Measurements from ENCODE around the gene WIPF1. TPM values are rescaled to one million over a fixed set of nuclear protein-coding genes. Genes with fewer than 3 reads are reported as not detected.

WIPF1 gene
- total and polyA plus RNA-seq, 7 experiments from 2014 or later: 92.3 to 514 (median 329) TPM

- H3K4me1 ChIP-seq (ENCODE audit: control insufficient read depth in 2 of 2, insufficient read depth in 2 of 2, low read length in 2 of 2): peaks cover 36 to 53% of the 10 kb centered on the region in 2 donors
- H3K27ac Mint-ChIP-seq: peak overlapping the region in 7 of 9 donors; percentile 5 to 77 (median 29)
- POLR2A ChIA-PET: interaction anchor here (0.5 to 3.1 kb wide), 3 partner anchors 9 to 30 kb away, joined by 3 to 11 read pairs (median 4); no protein-coding TSS in a partner anchor
Observed at GRCh38 chr2:174624895-174625430, 27.4 kb upstream of the WIPF1 start.

GRCh38 chr2:174623690-174624089, 26.1 kb upstream of the WIPF1 start:
- Histone ChIP-seq H3K9me3 (ENCODE audit: control insufficient read depth in 2 of 3, low read length in 3 of 3) (no peaks in the 10 kb centered on the region), H3K27me3 (ENCODE audit: control insufficient read depth in 2 of 2, insufficient read depth in 2 of 2, low read length in 2 of 2) (no peaks in the 10 kb centered on the region), H3K4me1 (ENCODE audit: control insufficient read depth in 2 of 2, insufficient read depth in 2 of 2, low read length in 2 of 2) (peaks cover 32 to 43% of the 10 kb centered on the region in 2 donors), H3K4me3 (ENCODE audit: low read length) (no peak overlapping the region), H3K36me3 (ENCODE audit: control insufficient read depth in 2 of 3, insufficient read depth in 3 of 3, low read length in 3 of 3) (peaks cover 11 to 53% (median 17%) of the 10 kb centered on the region in 3 experiments), H3K27ac (ENCODE audit: low read depth, low read length) (no peak overlapping the region)
- Mint-ChIP-seq H3K27me3 (no peaks in the 10 kb centered on the region), H3K4me3 (peak overlapping the region in 5 of 10 donors; percentile 19 to 48 (median 43)), H3K9me3 (no peaks in the 10 kb centered on the region), H3K36me3 (peaks cover 15 to 59% (median 49%) of the 10 kb centered on the region in 5 donors), H3K4me1 (peaks cover 51 to 96% (median 86%) of the 10 kb centered on the region in 7 donors), H3K27ac (peak overlapping the region; percentile 8 to 73 (median 48))
- intact Hi-C loops (cut with micrococcal nuclease): loop anchor here (1.0 kb wide), 2 partner anchors 7 to 8 kb away; no protein-coding TSS in a partner anchor
- ATAC-seq: peak; percentile 20
- ChIA-PET POLR2A (interaction anchor here (0.9 to 2.0 kb wide), 5 partner anchors 10 to 67 kb away, joined by 3 to 17 read pairs (median 4); partner anchors contain the start of gene WIPF1), CTCF (interaction anchor here (0.7 to 1.4 kb wide), 3 partner anchors 10 to 45 kb away, joined by 3 to 6 read pairs (median 3); no protein-coding TSS in a partner anchor)
- no peak for DNase-seq

More at GRCh38 chr2:174624895-174625430, 27.4 kb upstream of the WIPF1 start:
- no peaks in the 10 kb centered on the region for H3K27me3 Mint-ChIP-seq
- H3K36me3 Mint-ChIP-seq: peaks cover 15 to 64% (median 54%) of the 10 kb centered on the region in 5 donors
- Histone ChIP-seq H3K27me3 (ENCODE audit: control insufficient read depth in 2 of 2, insufficient read depth in 2 of 2, low read length in 2 of 2) (no peaks in the 10 kb centered on the region), H3K4me3 (ENCODE audit: low read length) (no peak overlapping the region), H3K27ac (ENCODE audit: low read depth, low read length) (no peak overlapping the region), H3K9me3 (ENCODE audit: control insufficient read depth in 2 of 3, low read length in 3 of 3) (no peaks in the 10 kb centered on the region), H3K36me3 (ENCODE audit: control insufficient read depth in 2 of 3, insufficient read depth in 3 of 3, low read length in 3 of 3) (peaks cover 11 to 53% (median 26%) of the 10 kb centered on the region in 3 experiments)
- no peaks in the 10 kb centered on the region for H3K9me3 Mint-ChIP-seq
- intact Hi-C loops (cut with micrococcal nuclease): loop anchor here in 1 of 2 donors (1.0 kb wide), 1 partner anchor 9 kb away; no protein-coding TSS in a partner anchor
- ATAC-seq (no peak), DNase-seq (no peak)
- H3K4me1 Mint-ChIP-seq: peaks cover 54 to 96% (median 86%) of the 10 kb centered on the region in 7 donors
- peak overlapping the region in 3 of 10 donors; percentile 14 to 32 (median 18) for H3K4me3 Mint-ChIP-seq
- CTCF ChIA-PET: no interaction called here

- Mint-ChIP-seq H3K27ac (peak overlapping the region in 7 of 9 donors; percentile 43 to 73 (median 56)), H3K4me3 (peak overlapping the region in 4 of 10 donors; percentile 9 to 43 (median 30)), H3K9me3 (no peaks in the 10 kb centered on the region), H3K27me3 (no peaks in the 10 kb centered on the region), H3K36me3 (peaks cover 10 to 56% (median 45%) of the 10 kb centered on the region in 5 donors), H3K4me1 (peaks cover 50 to 96% (median 86%) of the 10 kb centered on the region in 7 donors)
- CTCF ChIA-PET: interaction anchor here (0.7 to 1.4 kb wide), 2 partner anchors 11 to 44 kb away, joined by 3 to 6 read pairs; no protein-coding TSS in a partner anchor
- POLR2A ChIA-PET: interaction anchor here (0.9 to 2.0 kb wide), 5 partner anchors 11 to 67 kb away, joined by 3 to 17 read pairs (median 4); partner anchors contain the start of gene WIPF1
- H3K27ac ChIP-seq (ENCODE audit: low read depth, low read length): no peak overlapping the region
- H3K36me3 ChIP-seq (ENCODE audit: control insufficient read depth in 2 of 3, insufficient read depth in 3 of 3, low read length in 3 of 3): peaks cover 10 to 48% (median 12%) of the 10 kb centered on the region in 3 experiments
- no peaks in the 10 kb centered on the region for H3K9me3 ChIP-seq (ENCODE audit: control insufficient read depth in 2 of 3, low read length in 3 of 3)
- DNase-seq (no peak), ATAC-seq (no peak)
- intact Hi-C loops (cut with micrococcal nuclease): loop anchor here in 1 of 2 donors (1.0 kb wide), 1 partner anchor 8 kb away; no protein-coding TSS in a partner anchor
- no peak overlapping the region for H3K4me3 ChIP-seq (ENCODE audit: low read length)
- H3K27me3 ChIP-seq (ENCODE audit: control insufficient read depth in 2 of 2, insufficient read depth in 2 of 2, low read length in 2 of 2): no peaks in the 10 kb centered on the region
- H3K4me1 ChIP-seq (ENCODE audit: control insufficient read depth in 2 of 2, insufficient read depth in 2 of 2, low read length in 2 of 2): peaks cover 32 to 43% of the 10 kb centered on the region in 2 donors
Observed at GRCh38 chr2:174623106-174623637, 25.6 kb upstream of the WIPF1 start.

GRCh38 chr2:174621323-174621722, 23.7 kb upstream of the WIPF1 start:
- Mint-ChIP-seq H3K36me3 (peaks cover 9 to 52% (median 40%) of the 10 kb centered on the region in 5 donors), H3K27me3 (no peaks in the 10 kb centered on the region), H3K27ac (peak overlapping the region in 8 of 9 donors; percentile 23 to 61 (median 39)), H3K9me3 (no peaks in the 10 kb centered on the region), H3K4me3 (peak overlapping the region in 2 of 10 donors; percentile 9 to 15), H3K4me1 (peaks cover 49 to 96% (median 86%) of the 10 kb centered on the region in 7 donors)
- ChIA-PET CTCF (interaction anchor here (1.2 kb wide), 1 partner anchor 66 kb away, joined by 4 read pairs; no protein-coding TSS in a partner anchor), POLR2A (interaction anchor here (0.6 to 1.2 kb wide), 3 partner anchors 11 to 124 kb away, joined by 3 to 6 read pairs (median 5); no protein-coding TSS in a partner anchor)
- no peak for DNase-seq
- ATAC-seq: no peak
- Histone ChIP-seq H3K36me3 (ENCODE audit: control insufficient read depth in 2 of 3, insufficient read depth in 3 of 3, low read length in 3 of 3) (peaks cover 5 to 47% (median 6%) of the 10 kb centered on the region in 3 experiments), H3K27me3 (ENCODE audit: control insufficient read depth in 2 of 2, insufficient read depth in 2 of 2, low read length in 2 of 2) (no peaks in the 10 kb centered on the region), H3K9me3 (ENCODE audit: control insufficient read depth in 2 of 3, low read length in 3 of 3) (no peaks in the 10 kb centered on the region), H3K4me1 (ENCODE audit: control insufficient read depth in 2 of 2, insufficient read depth in 2 of 2, low read length in 2 of 2) (peaks cover 34 to 46% of the 10 kb centered on the region in 2 donors), H3K27ac (ENCODE audit: low read depth, low read length) (no peak overlapping the region), H3K4me3 (ENCODE audit: low read length) (no peak overlapping the region)
- intact Hi-C loops (cut with micrococcal nuclease): no loop called here

- ChIA-PET CTCF (interaction anchor here (0.7 to 2.2 kb wide), 4 partner anchors 9 to 17 kb away, joined by 3 to 6 read pairs (median 5); no protein-coding TSS in a partner anchor), POLR2A (interaction anchor here (0.7 to 13.0 kb wide), 8 partner anchors 9 to 131 kb away, joined by 3 to 102 read pairs (median 3); partner anchors contain the start of genes GPR155 and WIPF1)
- H3K9me3 Mint-ChIP-seq: no peaks in the 10 kb centered on the region
- Histone ChIP-seq H3K4me1 (ENCODE audit: control insufficient read depth in 2 of 2, insufficient read depth in 2 of 2, low read length in 2 of 2) (peaks cover 40 to 45% of the 10 kb centered on the region in 2 donors), H3K27ac (ENCODE audit: low read depth, low read length) (peak overlapping the region; percentile 14), H3K4me3 (ENCODE audit: low read length) (no peak overlapping the region), H3K36me3 (ENCODE audit: control insufficient read depth in 2 of 3, insufficient read depth in 3 of 3, low read length in 3 of 3) (peaks cover 0 to 27% (median 2%) of the 10 kb centered on the region in 3 experiments), H3K9me3 (ENCODE audit: control insufficient read depth in 2 of 3, low read length in 3 of 3) (no peaks in the 10 kb centered on the region), H3K27me3 (ENCODE audit: control insufficient read depth in 2 of 2, insufficient read depth in 2 of 2, low read length in 2 of 2) (no peaks in the 10 kb centered on the region)
- no peak for DNase-seq
- H3K27ac Mint-ChIP-seq: peak overlapping the region; percentile 6 to 92 (median 85)
- H3K36me3 Mint-ChIP-seq: peaks cover 9 to 50% (median 30%) of the 10 kb centered on the region in 5 donors
- intact Hi-C loops (cut with micrococcal nuclease): no loop called here
- peaks cover 57 to 96% (median 87%) of the 10 kb centered on the region in 7 donors for H3K4me1 Mint-ChIP-seq
- H3K4me3 Mint-ChIP-seq: peak overlapping the region; percentile 47 to 81 (median 68)
- H3K27me3 Mint-ChIP-seq: no peaks in the 10 kb centered on the region
- no peak for ATAC-seq
Observed at GRCh38 chr2:174618179-174618578, 20.6 kb upstream of the WIPF1 start.

GRCh38 chr2:174617718-174618117, 20.1 kb upstream of the WIPF1 start:
- Mint-ChIP-seq H3K36me3 (peaks cover 9 to 50% (median 30%) of the 10 kb centered on the region in 5 donors), H3K27me3 (no peaks in the 10 kb centered on the region), H3K27ac (peak overlapping the region; percentile 23 to 92 (median 85)), H3K4me3 (peak overlapping the region; percentile 47 to 81 (median 72)), H3K9me3 (no peaks in the 10 kb centered on the region), H3K4me1 (peaks cover 57 to 96% (median 87%) of the 10 kb centered on the region in 7 donors)
- ChIA-PET CTCF (interaction anchor here (0.7 to 2.2 kb wide), 4 partner anchors 9 to 17 kb away, joined by 3 to 6 read pairs (median 4); no protein-coding TSS in a partner anchor), POLR2A (interaction anchor here (0.7 to 13.0 kb wide), 6 partner anchors 8 to 131 kb away, joined by 3 to 102 read pairs (median 3); partner anchors contain the start of genes GPR155 and WIPF1)
- intact Hi-C loops (cut with micrococcal nuclease): loop anchor here in 1 of 2 donors (1.0 kb wide), 1 partner anchor 14 kb away; no protein-coding TSS in a partner anchor
- Histone ChIP-seq H3K27me3 (ENCODE audit: control insufficient read depth in 2 of 2, insufficient read depth in 2 of 2, low read length in 2 of 2) (no peaks in the 10 kb centered on the region), H3K36me3 (ENCODE audit: control insufficient read depth in 2 of 3, insufficient read depth in 3 of 3, low read length in 3 of 3) (peaks cover 0 to 25% (median 0%) of the 10 kb centered on the region in 3 experiments), H3K4me3 (ENCODE audit: low read length) (no peak overlapping the region), H3K27ac (ENCODE audit: low read depth, low read length) (peak overlapping the region; percentile 29), H3K4me1 (ENCODE audit: control insufficient read depth in 2 of 2, insufficient read depth in 2 of 2, low read length in 2 of 2) (peaks cover 42 to 47% of the 10 kb centered on the region in 2 donors), H3K9me3 (ENCODE audit: control insufficient read depth in 2 of 3, low read length in 3 of 3) (no peaks in the 10 kb centered on the region)
- DNase-seq (no peak), ATAC-seq (no peak)
